Measurements from ENCODE around the gene VPS37C.
"Not testable (repeated sequence)": the region's sequence is repeated elsewhere in the genome, so short reads cannot be mapped to it uniquely, and the experiment has no call there.

The VPS37C gene

DNA sequence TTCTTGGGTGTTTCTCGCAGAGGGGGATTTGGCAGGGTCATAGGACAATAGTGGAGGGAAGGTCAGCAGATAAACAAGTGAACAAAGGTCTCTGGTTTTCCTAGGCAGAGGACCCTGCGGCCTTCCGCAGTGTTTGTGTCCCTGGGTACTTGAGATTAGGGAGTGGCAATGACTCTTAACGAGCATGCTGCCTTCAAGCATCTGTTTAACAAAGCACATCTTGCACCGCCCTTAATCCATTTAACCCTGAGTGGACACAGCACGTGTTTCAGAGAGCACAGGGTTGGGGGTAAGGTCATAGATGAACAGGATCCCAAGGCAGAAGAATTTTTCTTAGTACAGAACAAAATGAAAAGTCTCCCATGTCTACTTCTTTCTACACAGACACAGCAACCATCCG is 4.6 kb upstream of the VPS37C start:
- peaks cover 10% of the 10 kb centered on the region in 2 donors for H3K4me1 ChIP-seq (ENCODE audit: control insufficient read depth in 2 of 2, insufficient read depth in 2 of 2, low read length in 2 of 2)
- H3K4me3 ChIP-seq (ENCODE audit: low read length in 2 of 2); H3K9me3 ChIP-seq (ENCODE audit: control insufficient read depth in 2 of 2, low read length in 2 of 2); H3K9ac ChIP-seq (ENCODE audit: low read depth in 1 of 2, low read length in 2 of 2); H3K27me3 ChIP-seq (ENCODE audit: control insufficient read depth in 2 of 2, insufficient read depth in 2 of 2, low read length in 2 of 2); H3K27ac ChIP-seq (ENCODE audit: low read depth in 2 of 2, low read length in 2 of 2); H3K36me3 ChIP-seq (ENCODE audit: control insufficient read depth in 2 of 2, insufficient read depth in 2 of 2, low read length in 2 of 2): not testable (repeated sequence)

DNA sequence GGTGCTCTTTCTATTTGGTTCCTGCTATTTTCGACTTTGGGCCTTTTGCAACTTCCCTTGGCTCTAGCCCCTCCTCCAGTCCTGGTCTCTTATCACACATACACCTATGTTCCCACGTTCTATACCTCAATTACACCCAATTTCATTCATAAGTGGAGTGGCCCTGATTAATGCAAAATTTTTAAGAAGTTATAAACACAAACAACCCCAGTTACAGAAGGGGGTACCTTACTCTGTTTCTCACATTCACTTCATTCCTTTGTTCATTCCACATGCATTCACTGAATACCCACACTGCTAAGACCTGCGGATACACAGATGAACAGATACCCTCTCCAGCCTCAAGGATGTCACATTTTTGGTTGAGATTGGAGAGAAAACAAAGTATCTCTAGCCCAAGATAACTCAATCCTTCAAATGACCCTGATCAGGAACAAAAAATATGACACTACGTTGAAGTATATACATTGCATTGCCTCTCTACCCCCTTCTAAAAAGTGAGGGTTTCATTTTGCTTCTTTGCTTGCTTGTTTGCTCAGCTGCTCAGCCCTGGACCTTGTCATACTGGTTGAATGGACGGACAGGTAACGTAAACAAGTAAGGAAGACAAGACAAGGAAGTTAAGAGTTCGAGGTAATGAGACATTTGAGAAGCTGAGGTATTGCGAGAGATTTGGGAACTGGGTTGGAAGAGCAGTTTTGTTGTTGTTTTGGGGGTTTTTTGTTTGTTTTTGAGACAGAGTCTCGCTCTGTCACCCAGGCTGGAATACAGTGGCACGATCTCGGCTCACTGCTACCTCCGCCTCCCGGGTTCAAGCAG is 3.6 kb upstream of the VPS37C start:
- peak overlapping the region; percentile 33 to 48 for H3K27ac ChIP-seq (ENCODE audit: low read depth in 2 of 2, low read length in 2 of 2)

GRCh38 chr11:61163714-61164605 is 2.7 kb upstream of the VPS37C start:
- peaks cover 19 to 23% of the 10 kb centered on the region in 2 donors for H3K4me1 ChIP-seq (ENCODE audit: control insufficient read depth in 2 of 2, insufficient read depth in 2 of 2, low read length in 2 of 2)
- H3K27ac ChIP-seq (ENCODE audit: low read depth in 2 of 2, low read length in 2 of 2), result peak overlapping the region in 1 of 2 donors; percentile 33
- no peak overlapping the region for H3K9ac ChIP-seq (ENCODE audit: low read depth in 1 of 2, low read length in 2 of 2)

More for the DNA sequence above, 3.6 kb upstream of the VPS37C start:
- no peak overlapping the region for H3K9ac ChIP-seq (ENCODE audit: low read depth in 1 of 2, low read length in 2 of 2)
- no peaks in the 10 kb centered on the region for H3K27me3 ChIP-seq (ENCODE audit: control insufficient read depth in 2 of 2, insufficient read depth in 2 of 2, low read length in 2 of 2)
- H3K4me3 ChIP-seq (ENCODE audit: low read length in 2 of 2), result no peak overlapping the region
- no peaks in the 10 kb centered on the region for H3K9me3 ChIP-seq (ENCODE audit: control insufficient read depth in 2 of 2, low read length in 2 of 2)
- H3K4me1 ChIP-seq (ENCODE audit: control insufficient read depth in 2 of 2, insufficient read depth in 2 of 2, low read length in 2 of 2), result peaks cover 18% of the 10 kb centered on the region in 2 donors
- no peaks in the 10 kb centered on the region for H3K36me3 ChIP-seq (ENCODE audit: control insufficient read depth in 2 of 2, insufficient read depth in 2 of 2, low read length in 2 of 2)

GRCh38 chr11:61163021-61163420 is 1.8 kb upstream of the VPS37C start:
- Histone ChIP-seq H3K27me3 (ENCODE audit: control insufficient read depth in 2 of 2, insufficient read depth in 2 of 2, low read length in 2 of 2) (no peaks in the 10 kb centered on the region), H3K9ac (ENCODE audit: low read depth in 1 of 2, low read length in 2 of 2) (no peak overlapping the region), H3K4me1 (ENCODE audit: control insufficient read depth in 2 of 2, insufficient read depth in 2 of 2, low read length in 2 of 2) (peaks cover 19 to 28% of the 10 kb centered on the region in 2 donors), H3K9me3 (ENCODE audit: control insufficient read depth in 2 of 2, low read length in 2 of 2) (no peaks in the 10 kb centered on the region), H3K4me3 (ENCODE audit: low read length in 2 of 2) (no peak overlapping the region), H3K27ac (ENCODE audit: low read depth in 2 of 2, low read length in 2 of 2) (no peak overlapping the region), H3K36me3 (ENCODE audit: control insufficient read depth in 2 of 2, insufficient read depth in 2 of 2, low read length in 2 of 2) (no peaks in the 10 kb centered on the region)

More at GRCh38 chr11:61163714-61164605, 2.7 kb upstream of the VPS37C start:
- H3K36me3 ChIP-seq (ENCODE audit: control insufficient read depth in 2 of 2, insufficient read depth in 2 of 2, low read length in 2 of 2), result no peaks in the 10 kb centered on the region
- H3K4me3 ChIP-seq (ENCODE audit: low read length in 2 of 2), result no peak overlapping the region
- H3K27me3 ChIP-seq (ENCODE audit: control insufficient read depth in 2 of 2, insufficient read depth in 2 of 2, low read length in 2 of 2), result no peaks in the 10 kb centered on the region
- no peaks in the 10 kb centered on the region for H3K9me3 ChIP-seq (ENCODE audit: control insufficient read depth in 2 of 2, low read length in 2 of 2)

DNA sequence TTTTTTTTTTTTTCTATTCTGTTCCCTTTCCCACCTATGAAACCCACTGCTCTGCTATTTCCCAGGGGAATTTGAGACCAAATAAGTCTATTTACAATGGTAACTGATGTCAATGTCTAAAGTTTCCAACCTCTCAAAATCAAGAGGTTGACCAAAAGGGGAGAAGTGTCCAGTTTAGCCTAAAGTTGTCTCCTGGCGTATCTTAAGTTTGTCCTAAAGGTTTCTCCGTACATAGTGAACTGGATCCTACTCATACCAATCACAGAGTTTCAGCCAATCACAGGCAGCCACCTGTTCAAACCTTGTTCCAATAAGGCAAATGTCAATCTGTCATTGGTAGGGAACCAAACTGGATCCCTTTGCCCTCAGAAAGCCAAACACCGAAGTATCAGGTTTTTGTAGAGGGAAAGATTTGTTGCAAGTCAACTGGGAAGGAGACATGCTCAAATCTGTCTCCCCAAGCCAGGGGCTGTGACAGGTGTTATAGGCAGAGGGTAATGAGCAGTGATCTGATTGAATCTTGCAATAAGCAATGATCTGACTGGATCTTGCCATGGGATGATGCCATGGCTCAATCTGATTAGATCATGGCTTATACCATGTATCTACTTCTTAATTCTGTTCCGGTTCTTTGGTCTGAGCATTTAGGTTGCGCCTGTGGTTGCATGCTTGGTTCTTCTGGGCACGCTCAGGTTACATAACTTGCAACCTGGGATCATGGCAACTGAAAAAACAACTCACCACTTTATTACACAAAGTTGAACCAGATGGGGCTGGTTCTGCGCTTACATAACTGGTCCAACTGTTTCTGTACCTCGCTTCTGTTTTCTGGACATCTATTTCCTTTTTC is 1.1 kb upstream of the VPS37C start:
- Histone ChIP-seq H3K4me1 (ENCODE audit: control insufficient read depth in 2 of 2, insufficient read depth in 2 of 2, low read length in 2 of 2) (peaks cover 21 to 34% of the 10 kb centered on the region in 2 donors), H3K4me3 (ENCODE audit: low read length in 2 of 2) (peak overlapping the region; percentile 77 to 94), H3K36me3 (ENCODE audit: control insufficient read depth in 2 of 2, insufficient read depth in 2 of 2, low read length in 2 of 2) (no peaks in the 10 kb centered on the region), H3K27me3 (ENCODE audit: control insufficient read depth in 2 of 2, insufficient read depth in 2 of 2, low read length in 2 of 2) (no peaks in the 10 kb centered on the region), H3K27ac (ENCODE audit: low read depth in 2 of 2, low read length in 2 of 2) (peak overlapping the region; percentile 94 to 96), H3K9me3 (ENCODE audit: control insufficient read depth in 2 of 2, low read length in 2 of 2) (no peaks in the 10 kb centered on the region), H3K9ac (ENCODE audit: low read depth in 1 of 2, low read length in 2 of 2) (peak overlapping the region; percentile 72 to 78)

GRCh38 chr11:61160487-61161189 is 588 bp downstream of the VPS37C start:
- Histone ChIP-seq H3K4me3 (ENCODE audit: low read length in 2 of 2) (peak overlapping the region; percentile 77 to 94), H3K27me3 (ENCODE audit: control insufficient read depth in 2 of 2, insufficient read depth in 2 of 2, low read length in 2 of 2) (no peaks in the 10 kb centered on the region), H3K36me3 (ENCODE audit: control insufficient read depth in 2 of 2, insufficient read depth in 2 of 2, low read length in 2 of 2) (no peaks in the 10 kb centered on the region), H3K4me1 (ENCODE audit: control insufficient read depth in 2 of 2, insufficient read depth in 2 of 2, low read length in 2 of 2) (peaks cover 21 to 44% of the 10 kb centered on the region in 2 donors), H3K27ac (ENCODE audit: low read depth in 2 of 2, low read length in 2 of 2) (peak overlapping the region; percentile 94 to 96), H3K9me3 (ENCODE audit: control insufficient read depth in 2 of 2, low read length in 2 of 2) (no peaks in the 10 kb centered on the region), H3K9ac (ENCODE audit: low read depth in 1 of 2, low read length in 2 of 2) (peak overlapping the region; percentile 78 to 83)

DNA sequence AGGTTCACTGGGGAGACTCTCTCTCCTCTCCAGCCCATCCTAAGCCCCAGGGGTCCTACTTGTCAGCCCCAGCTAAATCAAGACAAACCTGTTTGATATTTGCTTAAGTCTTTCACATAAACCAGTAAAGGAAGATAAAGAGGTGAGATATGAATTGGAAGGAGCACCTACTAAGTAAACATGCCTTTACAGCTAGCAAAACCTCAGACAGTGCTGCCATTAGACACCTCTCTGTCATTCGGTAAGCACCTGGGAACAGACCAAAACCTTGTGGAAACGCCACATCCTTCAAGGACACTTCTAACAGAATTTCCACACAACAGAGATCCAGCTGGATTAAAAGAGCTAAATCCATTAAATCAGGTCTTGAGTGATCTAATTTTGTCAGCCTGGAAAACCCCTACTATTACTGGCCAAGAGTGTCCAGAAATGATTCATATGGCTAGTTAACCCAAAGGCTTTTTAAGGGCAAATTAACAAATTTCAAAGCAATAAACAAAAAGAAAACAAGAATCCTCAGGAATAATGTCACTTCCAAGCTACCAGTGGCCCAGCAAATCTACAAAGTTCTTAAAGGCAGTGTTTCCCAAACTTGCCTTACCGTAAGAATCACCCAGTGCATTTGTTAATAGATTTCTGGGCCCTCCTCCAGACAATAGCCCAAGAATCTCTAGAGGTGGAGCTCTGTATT is 2.4 kb downstream of the VPS37C start:
- peak overlapping the region in 1 of 2 donors; percentile 3 for H3K4me3 ChIP-seq (ENCODE audit: low read length in 2 of 2)

DNA sequence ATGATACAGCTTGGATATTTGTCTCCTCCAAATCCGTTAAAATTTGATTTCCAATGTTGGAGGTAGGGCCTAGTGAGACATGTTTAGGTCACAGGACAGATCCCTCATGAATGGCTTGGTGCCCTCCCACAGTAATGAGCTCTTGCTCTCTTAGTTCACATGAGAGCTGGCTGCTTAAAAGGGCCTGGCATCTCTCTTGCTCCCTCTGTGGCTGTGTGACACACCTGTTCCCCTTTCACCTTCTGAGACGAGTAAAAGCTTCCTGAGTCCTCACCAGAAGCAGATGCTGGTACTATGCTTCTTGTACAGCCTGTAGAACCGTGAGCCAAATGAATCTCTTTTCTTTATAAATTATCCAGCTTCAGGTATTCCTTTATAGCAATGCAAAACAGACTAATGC is 3.5 kb downstream of the VPS37C start:
- peak overlapping the region; percentile 46 to 70 for H3K27ac ChIP-seq (ENCODE audit: low read depth in 2 of 2, low read length in 2 of 2)
- H3K9ac ChIP-seq (ENCODE audit: low read depth in 1 of 2, low read length in 2 of 2), result no peak overlapping the region

More for the DNA sequence above, 2.4 kb downstream of the VPS37C start:
- H3K9ac ChIP-seq (ENCODE audit: low read depth in 1 of 2, low read length in 2 of 2), result peak overlapping the region in 1 of 2 donors; percentile 20
- no peaks in the 10 kb centered on the region for H3K27me3 ChIP-seq (ENCODE audit: control insufficient read depth in 2 of 2, insufficient read depth in 2 of 2, low read length in 2 of 2)
- no peaks in the 10 kb centered on the region for H3K9me3 ChIP-seq (ENCODE audit: control insufficient read depth in 2 of 2, low read length in 2 of 2)
- peak overlapping the region; percentile 69 to 70 for H3K27ac ChIP-seq (ENCODE audit: low read depth in 2 of 2, low read length in 2 of 2)
- no peaks in the 10 kb centered on the region for H3K36me3 ChIP-seq (ENCODE audit: control insufficient read depth in 2 of 2, insufficient read depth in 2 of 2, low read length in 2 of 2)
- peaks cover 18 to 44% of the 10 kb centered on the region in 2 donors for H3K4me1 ChIP-seq (ENCODE audit: control insufficient read depth in 2 of 2, insufficient read depth in 2 of 2, low read length in 2 of 2)

GRCh38 chr11:61155741-61156140 is 5.5 kb downstream of the VPS37C start:
- H3K36me3 ChIP-seq (ENCODE audit: control insufficient read depth in 2 of 2, insufficient read depth in 2 of 2, low read length in 2 of 2), result no peaks in the 10 kb centered on the region
- no peak overlapping the region for H3K9ac ChIP-seq (ENCODE audit: low read depth in 1 of 2, low read length in 2 of 2)
- no peak overlapping the region for H3K27ac ChIP-seq (ENCODE audit: low read depth in 2 of 2, low read length in 2 of 2)
- H3K4me1 ChIP-seq (ENCODE audit: control insufficient read depth in 2 of 2, insufficient read depth in 2 of 2, low read length in 2 of 2), result peaks cover 30 to 57% of the 10 kb centered on the region in 2 donors
- H3K9me3 ChIP-seq (ENCODE audit: control insufficient read depth in 2 of 2, low read length in 2 of 2), result no peaks in the 10 kb centered on the region
- H3K4me3 ChIP-seq (ENCODE audit: low read length in 2 of 2), result no peak overlapping the region
- no peaks in the 10 kb centered on the region for H3K27me3 ChIP-seq (ENCODE audit: control insufficient read depth in 2 of 2, insufficient read depth in 2 of 2, low read length in 2 of 2)

More for the DNA sequence above, 3.5 kb downstream of the VPS37C start:
- H3K9me3 ChIP-seq (ENCODE audit: control insufficient read depth in 2 of 2, low read length in 2 of 2), result no peaks in the 10 kb centered on the region
- H3K4me1 ChIP-seq (ENCODE audit: control insufficient read depth in 2 of 2, insufficient read depth in 2 of 2, low read length in 2 of 2), result peaks cover 27 to 49% of the 10 kb centered on the region in 2 donors
- H3K27me3 ChIP-seq (ENCODE audit: control insufficient read depth in 2 of 2, insufficient read depth in 2 of 2, low read length in 2 of 2), result no peaks in the 10 kb centered on the region
- H3K36me3 ChIP-seq (ENCODE audit: control insufficient read depth in 2 of 2, insufficient read depth in 2 of 2, low read length in 2 of 2), result no peaks in the 10 kb centered on the region
- no peak overlapping the region for H3K4me3 ChIP-seq (ENCODE audit: low read length in 2 of 2)
